Lower leg skin (tissue), 3 donors: ENCODE results near the gene PPAT.

ENCODE experiments used
- CTCF ChIP-seq, 3 donors: fragments of 450-650 bp; IDR thresholded peaks; one replicate each; pipeline ENCODE4 v1.5.1; 2016; ENCODE audit warnings: antibody characterized with exemption in 3 of 3, mild to moderate bottlenecking in 3 of 3, moderate library complexity in 2 of 3
- POLR2A ChIP-seq, 2 donors: fragments of 450-650 bp; IDR thresholded peaks; one replicate each; pipeline ENCODE4 v1.6.1; 2016 to 2017; ENCODE audit warnings: antibody characterized with exemption in 2 of 2, mild to moderate bottlenecking in 1 of 2, moderate library complexity in 1 of 2

- no peak for TF ChIP-seq CTCF (IDR thresholded peaks at IDR 0.05)
- no peak for TF ChIP-seq POLR2A (IDR thresholded peaks at IDR 0.05)
These were observed 3.4 kb upstream of the PPAT start for GRCh38 chr4:56438766-56439165.
